HepG2 (cell line): ENCODE data around the gene NTN5. TPM values are rescaled to one million over a fixed set of nuclear protein-coding genes. Genes with fewer than 3 reads are reported as not detected.

Experiments
- ATAC-seq: fragments of 200-7000 bp; cut with Tn5 transposase; 3 replicates; pipeline ENCODE4 v1.9.1; 2020; ENCODE audit warnings: mild to moderate bottlenecking, moderate library complexity
- BruUV-seq: library from RNA; stranded (reverse); fragments of 400-500 nt; replicated peaks from 2 replicates; lab custom pipeline; 2021; lab: Mats Ljungman, UMichigan
- CTCF ChIA-PET: fragments of 300-600 bp; formaldehyde crosslinking; extraction: SDS; loops from one replicate; lab custom pipeline; 2021; ENCODE audit warnings: low total read pairs, inconsistent platforms, low intra/inter-chr PET ratio; lab: Yijun Ruan, JAX
- POLR2A ChIA-PET: fragments of 350-600 bp; sonication (Branson Sonifier 250); formaldehyde crosslinking; loops from one replicate; lab custom pipeline; 2020; ENCODE audit warnings: antibody characterized with exemption, inconsistent platforms; lab: Yijun Ruan, JAX
- DNase-seq: peaks from one replicate; pipeline ENCODE4 v3.0.0-alpha.2; 2015; ENCODE audit warnings: low spot score
- FAIRE-seq: peaks from 3 replicates; lab custom pipeline; 2011; peaks lifted over from hg19 to GRCh38; lab: Jason Lieb, UNC
- H2AFZ ChIP-seq: one replicate; pipeline ENCODE4 v1.6.1; 2011; ENCODE audit warnings: low read length, inconsistent platforms
- H3K27ac ChIP-seq: fragments of 300-600 bp; 3 replicates; pipeline ENCODE4 v1.8.0; 2011; ENCODE audit warnings: mixed run types, mild to moderate bottlenecking, mixed read lengths, low read length, inconsistent platforms; ENCODE audit not compliant: insufficient read depth; ENCODE audit errors: extremely low read length
- H3K27me3 ChIP-seq, 2 experiments: fragments of 200-600 bp in 1 of 2; 2 replicates in 1 of 2; 3 replicates in 1 of 2; pipeline versions ENCODE4 v1.6.0 to v1.8.0; 2011; ENCODE audit warnings: low read length in 2 of 2, mild to moderate bottlenecking in 2 of 2, moderate library complexity in 2 of 2, inconsistent platforms in 1 of 2; ENCODE audit not compliant: insufficient read depth in 2 of 2, control insufficient read depth in 1 of 2
- H3K36me3 ChIP-seq, 2 experiments: fragments of 200-600 bp in 1 of 2; replicated peaks in 1 of 2; 2 replicates in 1 of 2; 3 replicates in 1 of 2; pipeline versions ENCODE4 v1.5.1 to v1.8.0; 2011; ENCODE audit warnings: low read length in 2 of 2, inconsistent platforms in 1 of 2; ENCODE audit not compliant: insufficient read depth in 2 of 2, control insufficient read depth in 1 of 2
- H3K4me1 ChIP-seq: 2 replicates; pipeline ENCODE4 v1.5.1; 2012; ENCODE audit warnings: low read length, inconsistent platforms; ENCODE audit not compliant: insufficient read depth
- H3K4me2 ChIP-seq: 2 replicates; pipeline ENCODE4 v1.6.0; 2011; ENCODE audit warnings: low read depth, low read length, inconsistent platforms
- H3K4me3 ChIP-seq, 3 experiments: fragments of 200-600 bp in 1 of 3; sonication (generic), shearing (Covaris generic) in 1 of 3; replicated peaks in 1 of 3; 2 replicates each; pipeline ENCODE4 v1.5.1; 2011 to 2016; ENCODE audit warnings: low read length in 3 of 3, inconsistent platforms in 2 of 3, low read depth in 2 of 3, mild to moderate bottlenecking in 2 of 3, control low read depth in 1 of 3, mixed read lengths in 1 of 3; ENCODE audit not compliant: insufficient read depth in 1 of 3
- H3K79me2 ChIP-seq: one replicate; pipeline ENCODE4 v1.6.1; 2011; ENCODE audit warnings: low read length, inconsistent platforms; ENCODE audit not compliant: insufficient read depth
- H3K9ac ChIP-seq: 2 replicates; pipeline ENCODE4 v1.6.0; 2011; ENCODE audit warnings: mild to moderate bottlenecking, low read depth, low read length, inconsistent platforms; ENCODE audit not compliant: insufficient read depth
- H3K9me3 ChIP-seq: 2 replicates; pipeline ENCODE4 v1.5.1; 2012; ENCODE audit warnings: mild to moderate bottlenecking, low read length
- H4K20me1 ChIP-seq: 2 replicates; pipeline ENCODE4 v1.6.0; 2011; ENCODE audit warnings: inconsistent platforms, mild to moderate bottlenecking, low read length, moderate library complexity; ENCODE audit not compliant: insufficient read depth
- CCDC6 ChIP-seq: sonication (generic); formaldehyde crosslinking; IDR thresholded peaks from 2 replicates; pipeline ENCODE4 v1.8.1; 2022; ENCODE audit warnings: mild to moderate bottlenecking, missing genetic modification reagents, moderate library complexity
- DPF2 ChIP-seq: sonication (generic); formaldehyde crosslinking; IDR thresholded peaks from 2 replicates; pipeline ENCODE4 v1.4.0; 2020; ENCODE audit warnings: mild to moderate bottlenecking, low read depth, missing genetic modification reagents, borderline replicate concordance
- NFKBIZ ChIP-seq: IDR thresholded peaks from 2 replicates; pipeline ENCODE4 v1.6.1; 2018; ENCODE audit warnings: missing genetic modification reagents, missing compliant biosample characterization
- SAP130 ChIP-seq: IDR thresholded peaks from 2 replicates; pipeline ENCODE4 v1.6.1; 2016; ENCODE audit warnings: low read depth
- TCF7 ChIP-seq: sonication (generic); IDR thresholded peaks from 2 replicates; pipeline ENCODE4 v1.6.1; 2016; ENCODE audit warnings: antibody characterized with exemption, low read depth
- ZNF432 ChIP-seq: sonication (generic); formaldehyde crosslinking; IDR thresholded peaks from 2 replicates; pipeline ENCODE4 v1.5.0; 2020; ENCODE audit warnings: missing genetic modification reagents, mild to moderate bottlenecking, borderline replicate concordance
- ZNF558 ChIP-seq: sonication (generic); formaldehyde crosslinking; IDR thresholded peaks from 2 replicates; pipeline ENCODE4 v1.9.0; 2022; ENCODE audit warnings: mild to moderate bottlenecking, missing genetic modification reagents, borderline replicate concordance
- WGBS: methylation state at CpG from one replicate; pipeline ENCODE4 v1.1.6; 2017; ENCODE audit warnings: low lambda C conversion rate; 5-methylcytosine and 5-hydroxymethylcytosine counted together
- in situ Hi-C: cut with HindIII; loops from 2 replicates; pipeline ENCODE4 v1.10.0; 2017; ENCODE audit warnings: low pct_unique_long_range_greater_than_20kb; ENCODE audit not compliant: extremely low pct_ligation_motif_present
- intact Hi-C: fragments of 100-400 bp; cut with micrococcal nuclease; formaldehyde crosslinking; loops from one replicate; pipeline ENCODE4 v1.10.0; 2022; ENCODE audit not compliant: unreplicated experiment
- polyA plus RNA-seq, 8 experiments: library from polyadenylated mRNA; depleted of rRNA in 3 of 8; stranded (reverse) in 7 of 8; unstranded in 1 of 8; fragments of >200 nt; fragmentation: Illumina TruSeq in 4 of 8; extraction: Trizol in 4 of 8; gene quantifications; 2 replicates each; pipeline versions ENCODE4 v1.2.1 to v1.2.3, GENCODE V29; 2011 to 2016; ENCODE audit warnings: low read depth in 4 of 8, missing spikeins in 1 of 8, mixed read lengths in 1 of 8; ENCODE audit not compliant: insufficient read depth in 1 of 8
- total RNA-seq, 5 experiments: library from RNA; depleted of rRNA; stranded (reverse); fragments of >200 nt; fragmentation: Illumina TruSeq; extraction: Trizol; gene quantifications; 2 replicates each; pipeline ENCODE4 v1.2.3, GENCODE V29; 2016; ENCODE audit warnings: low read depth in 1 of 5
- TF ChIP-seq, protein P1 (sequence below): IDR thresholded peaks from 2 replicates; pipeline ENCODE4 v1.6.1; 2016; ENCODE audit warnings: mild to moderate bottlenecking, missing biosample characterization, missing genetic modification reagents
- TF ChIP-seq, protein P2 (sequence below): sonication (generic); formaldehyde crosslinking; IDR thresholded peaks from 2 replicates; pipeline ENCODE4 v1.4.0; 2020; ENCODE audit warnings: missing genetic modification reagents

NTN5 gene
- total and polyA plus RNA-seq, 2 of the 13 experiments (the other 11 are each of a cell fraction or from before 2014, with no cell fraction given): 0.05 TPM; not detected in 1

DNA sequence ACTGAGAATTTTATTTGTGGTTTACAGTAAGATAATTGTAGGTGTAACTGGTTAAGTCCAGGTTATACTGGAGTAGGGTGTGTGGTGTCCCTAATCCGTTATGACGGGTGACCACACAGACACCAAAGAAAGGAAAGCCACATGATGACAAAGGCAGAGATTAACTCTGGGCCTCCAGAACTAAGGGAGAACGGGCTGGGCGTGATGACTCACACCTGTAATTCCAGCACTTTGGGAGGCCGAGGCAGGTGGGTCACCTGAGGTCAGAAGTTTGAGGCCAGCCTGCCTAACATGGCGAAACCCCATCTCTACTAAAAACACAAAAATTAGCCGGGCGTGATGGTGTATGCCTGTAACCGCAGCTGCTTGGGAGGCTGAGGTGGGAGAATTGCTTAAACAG lies 12.8 kb upstream of the NTN5 start (continued):
- TF ChIP-seq TCF7: no peak
- TF ChIP-seq ZNF432 (CRISPR knock-in tag): no peak
- TF ChIP-seq SAP130 (CRISPR knock-in tag): peak; percentile 40

DNA sequence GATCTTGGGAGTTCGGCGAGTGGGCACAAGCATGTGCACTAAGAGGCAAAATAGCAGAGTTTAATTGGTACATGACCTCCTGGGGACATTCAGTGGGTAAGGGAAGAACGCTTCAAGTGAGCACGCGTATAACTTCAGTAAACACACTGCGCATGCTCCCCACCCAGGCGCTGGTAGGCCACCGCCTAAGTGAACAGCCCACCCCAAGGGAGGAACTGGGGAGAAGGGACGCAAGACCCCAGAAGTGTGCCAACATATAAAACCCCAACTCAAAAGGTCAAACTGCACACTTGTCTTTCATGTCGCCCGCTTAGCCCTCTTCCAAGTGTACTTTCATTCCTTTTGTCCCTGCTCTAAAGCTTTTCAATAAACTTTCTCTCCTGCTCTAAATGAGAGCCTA lies 10.5 kb upstream of the NTN5 start:
- POLR2A ChIA-PET: no interaction called here
- H3K27ac ChIP-seq: no peak overlapping the region
- 0 out of 5 replicates have a peak, but pooled peaks cover 0 to 3% of the 10 kb centered on the region in 2 experiments for H3K27me3 ChIP-seq
- no peaks in the 10 kb centered on the region for H3K9me3 ChIP-seq
- BruUV-seq: no TSS peak
- no peaks in the 10 kb centered on the region for H4K20me1 ChIP-seq
- ATAC-seq: no peak
- CTCF ChIA-PET: no interaction called here
- intact Hi-C loops: no loop called here
- WGBS: 84% methylated on average over 11 of the region's 11 CpGs
- TF ChIP-seq CCDC6 (CRISPR knock-in tag) (no peak), DPF2 (CRISPR knock-in tag) (no peak), ZNF558 (CRISPR knock-in tag) (no peak), NFKBIZ (no peak)
- TF ChIP-seq, protein P1, sequence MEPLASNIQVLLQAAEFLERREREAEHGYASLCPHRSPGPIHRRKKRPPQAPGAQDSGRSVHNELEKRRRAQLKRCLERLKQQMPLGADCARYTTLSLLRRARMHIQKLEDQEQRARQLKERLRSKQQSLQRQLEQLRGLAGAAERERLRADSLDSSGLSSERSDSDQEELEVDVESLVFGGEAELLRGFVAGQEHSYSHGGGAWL (CRISPR knock-in tag): no peak
- TF ChIP-seq, protein P2, sequence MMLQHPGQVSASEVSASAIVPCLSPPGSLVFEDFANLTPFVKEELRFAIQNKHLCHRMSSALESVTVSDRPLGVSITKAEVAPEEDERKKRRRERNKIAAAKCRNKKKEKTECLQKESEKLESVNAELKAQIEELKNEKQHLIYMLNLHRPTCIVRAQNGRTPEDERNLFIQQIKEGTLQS (CRISPR knock-in tag): no peak
- TF ChIP-seq, all 625 proteins: peak for 0
- H3K79me2 ChIP-seq: no peaks in the 10 kb centered on the region
- no peaks in the 10 kb centered on the region for H3K36me3 ChIP-seq
- H2AFZ ChIP-seq: no peak overlapping the region
- no peak overlapping the region for H3K4me2 ChIP-seq
- no peak for FAIRE-seq
- in situ Hi-C loops: no loop called here
- H3K9ac ChIP-seq: no peak overlapping the region
- peaks cover 63% of the 10 kb centered on the region for H3K4me1 ChIP-seq
- H3K4me3 ChIP-seq: no peak overlapping the region
- no peak for DNase-seq
